Measurements from ENCODE around the gene PRDM8.

Gene PRDM8

DNA sequence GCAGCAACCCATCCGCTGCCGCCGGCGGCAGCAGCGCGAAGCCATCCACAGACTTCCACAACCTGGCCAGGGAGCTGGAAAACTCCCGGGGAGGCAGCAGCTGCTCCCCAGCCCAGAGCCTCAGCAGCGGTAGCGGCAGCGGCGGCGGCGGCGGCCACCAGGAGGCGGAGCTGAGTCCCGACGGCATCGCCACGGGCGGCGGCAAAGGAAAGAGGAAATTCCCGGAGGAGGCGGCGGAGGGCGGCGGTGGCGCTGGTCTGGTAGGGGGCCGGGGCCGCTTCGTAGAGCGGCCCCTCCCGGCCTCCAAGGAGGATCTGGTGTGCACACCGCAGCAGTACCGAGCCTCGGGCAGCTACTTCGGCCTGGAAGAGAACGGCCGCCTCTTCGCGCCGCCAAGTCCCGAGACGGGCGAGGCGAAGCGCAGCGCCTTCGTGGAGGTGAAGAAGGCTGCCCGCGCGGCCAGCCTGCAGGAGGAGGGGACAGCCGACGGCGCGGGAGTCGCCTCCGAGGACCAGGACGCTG lies 4.9 kb downstream of the PRDM8 start:
- DNase-seq: peak; percentile 82

DNA sequence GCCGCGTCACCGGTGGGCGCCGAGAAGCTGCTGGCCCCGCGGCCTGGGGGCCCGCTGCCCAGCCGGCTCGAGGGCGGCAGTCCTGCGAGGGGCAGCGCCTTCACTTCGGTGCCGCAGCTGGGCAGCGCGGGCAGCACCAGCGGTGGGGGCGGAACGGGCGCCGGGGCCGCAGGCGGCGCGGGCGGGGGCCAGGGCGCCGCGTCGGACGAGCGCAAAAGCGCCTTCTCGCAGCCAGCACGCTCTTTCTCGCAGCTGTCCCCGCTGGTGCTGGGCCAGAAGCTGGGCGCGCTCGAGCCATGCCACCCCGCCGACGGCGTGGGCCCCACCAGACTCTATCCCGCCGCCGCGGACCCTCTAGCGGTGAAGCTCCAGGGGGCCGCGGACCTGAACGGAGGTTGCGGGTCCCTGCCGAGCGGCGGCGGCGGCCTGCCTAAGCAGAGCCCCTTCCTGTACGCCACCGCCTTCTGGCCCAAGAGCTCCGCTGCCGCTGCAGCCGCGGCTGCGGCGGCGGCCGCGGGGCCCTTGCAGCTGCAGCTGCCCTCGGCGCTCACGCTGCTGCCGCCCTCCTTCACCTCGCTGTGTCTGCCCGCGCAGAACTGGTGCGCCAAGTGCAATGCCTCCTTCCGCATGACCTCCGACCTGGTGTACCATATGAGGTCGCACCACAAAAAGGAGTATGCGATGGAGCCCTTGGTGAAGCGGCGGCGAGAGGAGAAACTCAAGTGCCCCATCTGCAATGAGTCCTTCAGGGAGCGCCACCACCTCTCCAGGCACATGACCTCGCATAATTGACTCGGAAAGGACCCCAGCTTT lies 5.6 kb downstream of the PRDM8 start:
- DNase-seq: peak; percentile 64

DNA sequence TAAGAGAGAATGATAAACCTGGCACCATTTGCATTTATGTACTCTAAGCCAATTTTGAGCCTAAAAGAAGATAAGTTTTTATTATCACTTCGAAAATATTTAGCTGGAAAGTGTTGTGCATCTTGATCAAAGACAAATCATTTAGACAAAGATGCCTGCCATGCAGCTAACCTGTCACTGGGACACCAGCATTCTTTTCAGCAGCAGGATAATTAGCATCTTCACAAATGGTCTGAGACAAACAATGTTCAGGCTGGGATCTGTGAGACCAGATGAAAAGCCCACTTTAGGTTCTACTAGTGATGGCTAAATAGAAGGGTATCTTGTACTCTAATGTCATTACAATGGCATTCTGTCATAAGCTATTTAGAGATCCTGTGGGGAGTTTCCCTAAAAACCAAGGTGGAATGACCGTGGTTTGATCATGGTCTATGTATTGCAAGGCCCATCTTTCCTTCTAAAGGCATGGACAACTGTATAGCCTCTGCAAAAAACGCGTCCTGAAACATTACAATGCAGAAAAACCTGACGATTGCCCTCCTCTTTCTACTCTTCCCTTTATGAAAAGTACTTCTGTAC lies 7.2 kb downstream of the PRDM8 start:
- no peak for DNase-seq

DNA sequence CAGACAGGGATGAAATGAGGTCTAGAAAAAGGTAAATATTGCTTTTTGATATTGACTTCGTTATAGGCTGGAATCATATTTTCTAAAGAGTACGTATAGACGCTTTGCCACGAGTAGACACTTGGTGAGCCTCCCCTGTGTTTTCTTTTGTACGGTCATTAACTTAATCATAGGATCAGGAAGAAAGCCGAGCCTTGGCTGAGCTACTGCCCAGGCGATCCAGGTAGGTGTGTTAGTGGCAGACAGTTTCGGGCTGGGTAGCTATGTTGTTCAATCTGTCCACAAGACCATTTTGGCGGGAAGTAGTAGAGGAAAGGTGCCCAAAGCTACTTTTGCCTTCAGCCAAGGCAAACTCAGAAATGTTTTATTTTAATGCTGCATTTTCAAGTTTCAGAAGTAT lies 8.8 kb downstream of the PRDM8 start:
- no peak for DNase-seq

DNA sequence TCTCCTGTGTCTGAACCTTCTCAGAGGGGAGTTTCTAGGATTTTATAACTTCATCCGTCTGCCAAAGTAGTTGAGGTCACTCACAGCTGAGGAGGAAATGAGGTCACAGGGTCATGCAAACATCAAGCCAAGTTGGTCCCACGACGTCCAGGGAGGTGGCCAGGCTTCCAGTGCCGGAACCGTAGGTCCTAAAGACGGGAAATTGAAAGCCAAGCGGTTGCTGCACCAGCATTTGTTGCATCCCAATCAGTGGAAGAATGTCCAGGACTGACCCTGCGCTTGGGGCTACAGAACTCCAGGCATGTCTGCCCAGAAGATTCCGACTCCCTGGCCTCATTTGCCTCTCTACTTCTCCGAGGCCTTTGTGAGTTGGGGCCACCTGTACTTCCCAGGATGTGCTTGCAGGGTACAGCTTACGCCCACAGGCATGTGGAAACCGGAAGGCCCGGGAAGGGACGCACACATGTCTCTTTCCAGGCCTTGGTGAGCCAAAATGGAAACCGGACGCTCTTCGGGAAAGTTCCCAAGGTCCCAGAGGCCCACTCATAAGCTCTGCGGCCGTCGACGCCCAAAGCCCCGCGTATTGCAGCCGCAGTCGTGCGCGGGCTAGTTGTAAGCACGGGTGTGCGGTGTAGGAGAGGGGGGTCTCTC lies 9.3 kb downstream of the PRDM8 start:
- DNase-seq: no peak

DNA sequence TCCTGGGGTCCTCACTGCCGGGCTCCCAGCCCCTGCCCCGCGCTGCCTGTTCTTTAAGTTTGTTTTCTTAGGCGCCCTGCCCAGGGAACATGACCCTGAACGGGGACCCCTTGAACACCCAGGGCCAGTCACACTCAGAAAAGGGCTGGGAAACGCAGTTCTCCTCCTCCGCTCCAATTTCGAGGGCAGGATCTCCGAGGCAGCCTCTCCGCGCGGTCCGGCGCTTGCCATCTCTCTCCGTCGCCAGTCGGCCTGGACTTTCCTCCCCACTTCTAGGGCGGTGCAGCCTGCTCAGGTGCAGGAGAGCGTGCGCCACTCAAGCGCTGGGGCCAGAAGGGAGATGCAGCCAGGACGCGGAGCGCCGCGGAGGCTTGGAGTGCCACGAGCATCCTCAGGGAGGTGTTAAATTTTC lies 9.9 kb downstream of the PRDM8 start:
- DNase-seq: no peak

DNA sequence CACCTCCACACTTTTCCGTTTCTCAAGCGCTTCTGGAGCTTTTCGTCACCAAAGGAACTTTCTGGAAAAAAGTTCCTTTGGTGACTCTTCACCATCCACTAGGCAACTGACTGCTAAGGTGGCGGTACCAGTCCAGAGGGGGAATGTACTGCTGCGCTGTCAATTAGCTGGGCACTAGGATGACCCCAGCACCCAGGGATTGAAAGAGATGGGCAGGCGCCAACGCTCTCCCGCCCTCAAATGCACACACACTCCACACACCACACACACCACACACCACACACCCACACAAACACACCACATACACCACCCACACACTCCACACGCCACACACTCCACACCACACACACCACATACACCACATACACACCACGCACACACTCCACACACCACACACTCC lies 10.4 kb downstream of the PRDM8 start:
- DNase-seq: no peak

DNA sequence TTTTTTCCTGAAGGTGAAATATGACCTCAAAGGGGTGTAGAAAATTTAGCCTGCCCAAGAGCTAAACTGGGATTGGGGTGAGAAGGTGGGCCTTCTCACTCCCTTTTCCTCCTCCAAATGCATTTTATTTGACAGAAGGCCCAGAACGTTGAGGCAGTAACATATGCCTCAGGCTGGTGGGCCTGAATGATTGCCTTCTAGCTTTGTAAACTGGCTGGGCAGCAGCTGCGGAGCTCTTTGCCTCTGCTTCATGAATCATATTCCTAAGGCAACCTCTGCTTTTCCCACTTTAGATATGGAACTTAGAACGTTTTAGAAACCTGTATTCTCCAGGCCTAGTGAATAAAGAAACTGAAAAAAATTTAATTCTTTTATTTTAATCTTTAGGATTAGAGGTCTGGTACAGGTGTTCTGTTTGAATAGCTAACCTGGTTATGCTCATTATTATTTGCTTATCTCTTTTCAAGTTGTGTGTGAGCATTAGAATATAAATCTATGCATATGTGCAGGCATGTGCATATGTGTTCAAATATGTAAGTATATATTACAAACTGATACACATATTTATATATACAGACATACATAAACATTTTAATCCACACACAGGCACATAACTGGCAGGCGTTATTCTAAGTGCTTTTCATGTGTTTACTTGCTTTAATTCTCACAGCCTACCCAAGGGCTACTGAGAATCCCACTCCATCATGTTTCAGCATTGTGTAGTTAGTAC lies 11.5 kb downstream of the PRDM8 start:
- no peak for DNase-seq

DNA sequence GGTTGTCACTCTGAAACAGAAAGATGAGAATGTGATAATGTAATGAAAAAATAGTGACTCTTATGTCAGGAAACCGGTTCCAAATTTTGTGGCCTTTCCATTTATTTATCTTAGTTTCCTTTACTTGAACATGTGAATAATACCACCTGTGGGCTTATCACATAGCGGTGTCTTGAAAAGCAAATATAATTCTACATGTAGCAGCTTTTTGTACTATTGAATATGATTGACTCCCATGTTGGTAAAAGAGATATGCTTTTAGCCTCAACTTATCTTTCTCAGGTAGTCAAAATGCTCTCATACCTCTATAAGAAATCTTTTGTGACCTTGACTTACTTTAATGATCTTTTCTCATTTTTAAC lies 12.0 kb downstream of the PRDM8 start:
- DNase-seq: no peak

DNA sequence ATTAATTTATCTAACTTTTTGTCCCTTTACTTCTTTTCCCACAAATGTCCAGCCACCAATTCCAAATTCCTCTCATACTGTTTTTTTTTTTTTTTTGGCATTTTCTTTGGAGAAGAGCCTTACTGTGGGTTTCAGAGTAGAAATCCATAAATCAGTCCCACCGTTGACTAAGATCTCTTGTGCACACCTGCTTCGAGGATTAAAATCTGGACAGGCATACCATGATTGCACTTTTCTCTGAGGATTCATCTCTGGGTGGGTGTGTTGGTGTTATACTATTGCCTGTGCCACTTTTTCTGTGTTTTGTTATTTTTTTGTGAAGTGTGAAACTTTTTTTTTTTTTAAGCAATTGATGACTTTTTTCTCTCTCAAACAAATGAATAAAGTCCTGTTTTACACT lies 13.2 kb downstream of the PRDM8 start:
- no peak for DNase-seq

DNA sequence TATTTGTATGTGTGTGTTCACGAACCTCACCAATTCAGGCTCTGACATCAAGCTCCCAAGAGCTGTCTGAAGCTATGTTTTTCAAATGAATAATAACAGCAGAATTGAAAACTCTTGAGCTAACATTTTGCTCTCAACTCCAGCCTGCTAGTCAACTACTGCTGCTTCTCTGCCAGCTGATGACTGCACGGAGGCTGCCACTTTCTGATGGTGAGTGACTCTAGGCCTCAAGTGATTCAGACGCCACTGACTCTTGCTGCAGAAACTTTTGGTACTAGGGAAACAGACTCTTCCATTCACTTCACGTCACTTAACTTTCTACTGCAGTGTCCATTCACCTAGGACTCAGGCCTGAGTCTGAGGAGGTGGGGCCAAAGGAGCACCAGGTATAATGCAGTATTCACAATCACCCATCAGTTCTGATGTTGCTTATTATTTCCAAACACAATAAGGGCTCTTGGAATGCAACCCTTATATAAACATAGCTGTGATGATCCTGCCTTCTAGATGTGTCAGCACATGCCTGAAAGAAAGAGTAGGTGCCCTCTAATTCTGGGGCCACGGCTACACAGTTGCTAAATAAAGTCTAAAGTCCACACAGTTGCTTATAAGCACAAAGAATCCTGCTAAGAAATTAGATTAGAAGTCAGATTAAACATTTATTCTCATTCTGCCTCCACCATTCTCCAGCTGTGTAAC lies 16.0 kb downstream of the PRDM8 start:
- DNase-seq: no peak

DNA sequence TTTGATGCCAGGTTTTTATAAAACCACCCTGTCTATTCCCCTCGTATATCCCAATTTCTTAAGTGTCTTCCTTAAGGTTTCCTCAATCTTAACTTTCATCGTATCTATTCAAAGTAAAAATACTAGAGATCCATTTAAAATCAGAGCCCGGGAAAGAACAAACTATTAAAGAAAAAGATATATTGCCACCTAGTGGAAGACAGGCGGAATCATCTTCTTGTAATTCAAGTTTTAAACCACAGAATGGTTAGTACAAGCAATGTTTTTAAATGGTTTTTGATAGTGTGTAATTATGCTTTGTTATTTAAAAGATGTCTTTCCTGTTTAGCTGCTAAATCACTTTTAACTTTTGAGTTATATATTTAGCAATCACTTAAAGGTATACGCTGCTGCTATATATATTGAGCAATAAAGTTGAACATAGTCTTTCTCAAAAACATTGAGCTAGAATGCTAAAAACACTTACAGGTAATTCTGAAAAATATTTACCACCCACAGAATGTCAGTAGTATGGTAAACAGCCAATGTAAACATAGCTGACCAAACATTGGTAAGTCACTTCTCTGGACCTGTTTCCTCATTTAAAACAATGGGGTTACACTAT lies 18.2 kb downstream of the PRDM8 start:
- peak; percentile 54 for DNase-seq

DNA sequence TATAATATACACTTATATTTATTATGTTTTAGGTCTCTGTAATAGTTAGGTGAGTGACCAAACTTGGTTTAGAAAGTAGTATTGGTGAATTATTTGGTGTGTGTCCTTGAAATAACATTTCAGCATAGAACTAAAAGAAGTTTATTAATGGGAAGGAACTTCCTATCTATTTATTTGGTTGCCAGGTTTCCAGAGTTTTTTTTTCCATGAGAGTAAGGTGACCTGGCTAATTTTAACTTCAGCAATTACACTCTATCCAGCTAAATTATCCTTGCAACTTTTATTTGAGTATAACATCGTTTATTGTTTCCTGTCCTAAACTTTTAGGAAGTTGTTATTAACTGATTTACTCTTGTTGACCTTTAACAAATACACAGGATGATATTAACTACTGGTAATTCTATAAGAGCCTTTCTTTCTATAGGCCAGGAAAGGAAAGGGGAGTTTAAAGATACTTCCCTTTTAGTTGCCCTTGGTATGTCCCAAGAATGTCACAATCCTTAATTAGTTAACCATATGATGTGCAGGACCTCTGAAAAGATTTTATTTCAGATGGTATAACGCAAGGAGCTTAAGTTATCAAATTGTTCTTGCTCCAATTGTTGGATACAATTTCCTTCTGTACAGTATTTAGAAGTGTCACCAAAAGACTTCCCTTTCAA lies 18.9 kb downstream of the PRDM8 start:
- DNase-seq: no peak

DNA sequence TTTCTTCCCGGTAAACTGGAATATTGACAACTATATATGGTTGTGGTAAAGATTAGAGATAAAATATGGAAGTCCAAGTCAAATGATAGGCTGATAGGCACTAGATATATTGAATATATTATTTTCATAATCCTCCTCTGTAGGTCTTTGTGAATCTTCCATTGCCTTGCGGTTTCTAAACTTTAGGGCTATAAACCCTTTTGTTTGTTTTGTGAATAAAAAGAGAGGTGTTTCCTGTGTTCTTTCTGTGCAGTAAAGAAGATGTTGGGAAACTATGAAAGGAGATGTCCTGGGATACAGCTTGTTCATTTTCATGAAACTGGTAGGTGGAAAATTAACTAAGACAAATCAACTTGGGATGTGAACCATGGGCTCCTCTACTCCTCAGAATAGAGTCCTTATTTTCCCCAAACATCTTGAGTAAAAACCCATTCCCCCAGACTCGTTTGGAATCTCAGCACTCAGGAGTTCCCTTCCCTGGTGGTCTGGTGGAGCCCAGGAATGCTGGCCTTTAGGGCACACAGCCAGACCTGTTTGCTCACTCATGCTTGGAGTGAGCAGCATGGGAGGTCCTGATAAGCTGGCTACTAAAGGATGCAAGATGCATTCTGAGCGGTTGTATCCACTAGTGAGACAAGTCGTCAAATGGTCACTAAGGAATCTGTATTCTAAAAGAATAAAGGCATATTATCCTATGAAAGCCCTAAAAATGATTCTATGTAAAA lies 22.2 kb downstream of the PRDM8 start:
- DNase-seq: no peak

DNA sequence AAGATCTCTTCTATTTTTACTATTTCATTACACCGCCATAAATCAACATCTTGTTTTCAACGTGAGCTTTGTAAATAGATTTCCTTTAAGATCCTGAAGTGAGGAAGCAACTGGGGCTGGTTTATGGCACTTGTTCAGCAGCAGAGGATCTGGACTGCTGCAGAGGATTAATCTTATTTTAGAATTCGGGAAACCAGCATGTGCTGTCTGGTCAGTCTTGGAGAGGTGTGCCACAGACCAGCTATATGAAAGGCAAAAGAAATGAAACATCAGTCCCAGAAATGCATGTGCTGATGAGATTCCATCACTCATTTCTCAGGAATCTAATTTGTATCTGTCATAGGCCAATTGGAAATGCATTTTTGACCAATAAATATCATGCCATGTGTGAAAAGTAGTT lies 23.4 kb downstream of the PRDM8 start:
- no peak for DNase-seq

DNA sequence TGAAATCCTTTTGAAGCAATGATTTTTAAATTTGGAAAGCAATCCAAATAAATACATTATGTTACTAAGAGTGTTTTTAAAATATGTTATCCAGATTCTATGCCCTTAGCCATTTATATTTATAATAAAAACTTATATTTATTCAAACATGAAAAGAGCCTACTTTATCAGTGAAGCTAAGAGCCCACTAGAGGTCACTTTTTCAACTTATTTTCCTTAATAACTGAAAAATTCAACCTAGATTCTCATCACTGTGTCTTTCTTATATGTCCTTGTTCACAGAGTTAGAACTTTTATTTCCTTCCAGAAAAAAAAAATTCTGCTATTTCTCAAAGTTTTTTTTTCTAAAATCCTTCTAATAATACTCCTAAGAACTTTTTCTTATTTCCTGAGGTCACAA lies 23.9 kb downstream of the PRDM8 start:
- no peak for DNase-seq

DNA sequence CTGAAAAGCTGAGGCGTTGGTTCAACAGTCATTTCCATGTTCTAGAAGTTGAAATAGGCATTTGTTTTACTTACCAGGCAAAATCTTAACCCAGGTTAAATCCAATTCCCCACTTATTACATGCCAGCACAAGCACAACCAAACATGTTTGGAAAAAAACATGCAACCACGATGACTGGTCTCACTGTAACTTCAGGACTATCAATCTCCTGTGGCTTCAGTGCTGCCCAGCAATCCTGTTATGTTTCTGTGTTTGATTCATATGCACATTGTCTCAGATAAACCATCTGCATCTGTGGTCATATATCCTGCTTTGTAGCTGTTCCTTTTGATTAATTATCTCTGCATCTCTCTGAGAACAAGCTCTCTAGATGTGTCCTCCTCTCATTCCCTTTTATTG lies 28.3 kb downstream of the PRDM8 start:
- no peak for DNase-seq

DNA sequence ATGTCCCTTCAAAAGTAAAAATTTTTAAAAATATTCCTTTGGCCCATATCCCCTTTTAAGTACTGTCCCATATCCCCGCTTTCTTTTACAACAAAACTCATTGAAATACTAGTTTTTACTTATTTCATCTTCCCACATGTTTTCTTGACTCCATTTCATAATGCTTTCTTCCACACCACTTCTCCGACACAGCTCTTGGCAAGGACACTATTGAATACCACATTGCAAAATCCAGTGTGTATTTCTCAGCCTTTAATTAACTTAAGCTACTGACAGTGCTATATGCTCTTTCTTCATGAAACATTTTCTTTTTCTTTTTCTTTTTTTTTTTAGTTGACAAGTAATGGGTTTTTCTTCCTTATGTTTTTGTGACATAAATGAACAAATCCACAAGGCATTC lies 28.8 kb downstream of the PRDM8 start:
- DNase-seq: no peak

DNA sequence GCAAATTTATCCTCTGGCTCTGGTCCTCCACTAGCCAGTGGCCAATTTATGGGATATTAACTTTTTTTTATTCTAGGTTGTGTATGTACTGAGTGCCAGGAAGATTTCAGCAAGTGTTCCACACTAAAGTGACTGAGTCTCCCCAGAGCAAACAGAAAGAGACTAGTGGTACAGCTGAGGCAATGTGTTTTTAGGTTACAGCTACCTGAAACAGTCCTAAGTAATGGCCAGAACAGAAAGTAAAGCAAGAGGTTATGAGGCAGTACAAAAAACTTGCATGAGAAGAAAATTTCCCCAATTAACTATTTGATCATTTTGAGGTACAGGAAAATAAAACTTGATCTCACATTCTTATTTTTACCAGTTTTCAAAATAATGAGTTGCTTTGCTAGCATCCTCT lies 31.2 kb downstream of the PRDM8 start:
- no peak for DNase-seq

DNA sequence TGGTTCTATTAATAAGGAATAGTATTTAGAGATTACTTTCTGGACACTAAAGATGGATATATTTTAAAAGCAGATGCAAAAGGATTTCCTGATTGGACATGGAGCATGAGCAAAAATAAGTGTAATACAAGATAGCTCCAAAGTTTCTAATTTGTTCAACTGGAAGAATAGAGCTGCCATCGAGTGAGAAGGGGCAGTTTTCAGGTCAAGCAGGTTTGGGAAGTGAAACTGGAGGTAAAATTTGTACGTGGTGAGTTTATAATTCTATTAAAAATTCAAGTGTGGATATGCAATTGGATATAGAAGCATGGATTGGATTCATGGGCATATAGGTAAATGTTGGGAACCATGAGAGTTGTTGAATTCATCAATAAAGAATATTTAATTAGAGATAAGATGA lies 31.8 kb downstream of the PRDM8 start:
- no peak for DNase-seq

DNA sequence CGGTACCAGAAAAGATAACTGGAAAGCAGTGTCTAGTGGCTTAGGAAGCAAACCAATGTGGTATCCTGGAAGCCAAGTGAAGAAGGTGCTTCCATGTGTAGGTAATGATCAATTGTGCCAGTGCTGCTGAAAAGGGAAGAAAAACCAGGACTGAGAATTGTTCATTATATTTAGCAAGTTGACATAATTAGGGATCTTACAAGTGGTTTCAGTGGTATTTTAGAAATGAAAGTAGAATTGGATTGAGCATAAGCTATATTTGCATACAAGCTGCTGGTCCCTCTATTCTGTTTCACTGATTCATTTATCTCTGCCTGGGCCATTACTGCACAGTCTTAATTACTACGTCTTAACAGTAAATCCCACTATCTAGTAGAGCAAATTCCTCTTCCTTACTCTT lies 32.3 kb downstream of the PRDM8 start:
- no peak for DNase-seq

All from CD4-positive, alpha-beta T cell treated with Interleukin-17A for 1 hour (primary cell).